ENCODE results near the gene ZBTB46.
"Not testable (repeated sequence)": the region's sequence is repeated elsewhere in the genome, so short reads cannot be mapped to it uniquely, and the experiment has no call there.

The ZBTB46 gene

DNA sequence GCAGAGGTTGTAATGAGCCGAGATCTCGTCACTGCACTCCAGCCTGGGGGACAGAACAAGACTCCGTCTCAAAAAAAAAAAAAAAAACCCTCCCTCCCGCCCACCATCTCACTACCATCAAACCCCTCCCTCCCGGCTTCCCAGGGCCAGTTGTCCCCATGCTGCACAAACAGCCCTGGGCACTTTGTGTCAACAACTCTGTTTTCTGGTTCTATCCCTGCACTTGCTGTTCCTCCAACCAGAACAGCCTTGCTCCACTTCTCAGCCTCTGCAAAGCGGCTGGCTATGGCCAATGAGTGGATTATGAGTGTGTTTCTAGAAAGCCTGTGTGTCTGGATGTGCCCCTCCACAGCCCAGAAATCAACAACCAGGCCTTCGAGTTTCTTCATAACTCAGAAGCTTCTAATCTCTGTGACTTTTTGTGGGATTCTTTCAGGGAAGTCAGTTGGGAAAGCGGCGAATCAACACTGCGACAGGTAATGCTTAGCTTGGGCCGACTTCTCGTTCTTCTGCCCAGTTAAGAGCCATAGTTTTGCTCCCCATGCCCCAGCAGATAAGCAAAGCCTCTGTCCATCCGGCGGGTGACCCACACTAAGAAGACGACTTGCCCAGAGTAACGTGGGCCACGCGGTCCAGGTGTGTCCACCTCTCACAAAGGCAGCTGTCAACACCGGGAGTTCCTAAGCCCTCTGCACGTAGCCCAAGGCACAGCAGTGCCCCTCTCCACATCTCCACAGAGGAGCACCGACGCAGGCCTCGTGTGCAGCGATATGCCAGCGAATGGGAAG is 5.5 kb downstream of the ZBTB46 start:
- DNase-seq (ENCODE audit: low read depth) = no peak
- H3K4me3 ChIP-seq (ENCODE audit: low read depth, low read length) = no peak overlapping the region

DNA sequence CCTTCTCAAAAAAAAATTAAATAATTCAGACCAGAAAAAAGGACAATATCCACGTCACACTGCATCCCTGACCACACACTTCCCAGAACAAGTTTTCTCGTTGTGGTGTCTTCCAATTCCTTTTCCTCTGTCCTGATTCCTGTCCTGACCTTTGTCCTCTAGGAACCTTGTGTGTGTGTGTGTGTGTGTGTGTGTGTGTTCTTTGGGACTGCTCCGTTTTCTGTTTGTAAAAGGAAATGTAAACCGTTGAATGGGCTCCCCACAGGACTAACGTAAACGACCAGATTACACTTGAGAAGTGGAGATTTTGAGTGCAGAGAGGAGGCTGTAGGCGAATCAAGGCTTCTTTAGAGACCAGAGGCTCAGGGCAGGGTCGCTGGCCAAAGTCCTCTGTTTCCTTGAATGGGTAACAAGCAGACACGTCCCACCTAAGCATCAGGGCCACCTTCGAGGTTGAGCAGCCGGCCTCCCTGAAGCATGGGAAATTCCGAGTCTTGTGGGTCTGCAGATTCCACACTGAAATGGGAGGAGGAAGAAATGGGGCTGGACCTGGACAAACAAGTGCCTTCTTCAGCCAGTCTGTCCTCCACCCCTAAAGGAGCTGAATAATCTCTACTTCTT is 7.3 kb downstream of the ZBTB46 start:
- H3K4me3 ChIP-seq (ENCODE audit: low read depth, low read length) = no peak overlapping the region
- no peak for DNase-seq (ENCODE audit: low read depth)

DNA sequence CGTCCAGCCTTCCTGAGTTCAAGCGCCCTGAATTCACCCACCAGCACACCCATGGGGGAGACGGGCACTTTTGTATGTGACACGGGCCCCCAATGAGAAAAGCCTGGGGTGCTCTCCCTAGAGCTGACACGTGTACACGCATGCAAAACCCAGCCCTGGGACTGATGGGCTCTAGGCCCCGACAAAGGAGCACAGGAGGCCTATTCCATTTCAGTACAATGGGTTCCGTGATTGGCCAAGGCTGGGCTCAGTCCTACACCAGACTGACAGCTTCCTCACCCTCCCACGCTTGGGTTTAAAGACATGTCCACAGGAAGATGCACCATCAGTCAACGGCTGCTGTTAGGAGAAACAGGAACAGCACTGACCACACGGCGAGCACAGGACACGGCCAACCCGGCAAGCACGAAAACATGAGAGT is 8.8 kb downstream of the ZBTB46 start:
- no peak overlapping the region for H3K4me3 ChIP-seq (ENCODE audit: low read depth, low read length)
- DNase-seq (ENCODE audit: low read depth) = no peak

DNA sequence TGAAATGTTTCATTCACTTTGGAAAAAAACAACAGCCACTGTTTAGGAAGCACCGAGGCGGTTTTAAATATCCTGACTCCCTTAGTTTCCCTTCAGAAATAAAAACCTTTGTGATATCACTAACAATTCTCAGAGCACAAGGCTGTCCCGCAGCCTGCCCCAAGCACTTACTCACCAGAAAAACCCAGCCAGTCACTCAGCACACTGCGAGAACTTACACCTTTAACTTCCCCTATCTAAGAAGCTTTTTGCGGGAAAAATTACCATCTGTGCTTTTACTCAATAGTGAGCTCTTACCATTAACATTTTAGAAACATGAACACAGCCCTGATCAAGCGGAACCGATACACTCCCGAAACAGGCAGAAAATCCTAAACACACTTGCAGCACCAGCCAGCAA is 9.3 kb downstream of the ZBTB46 start:
- H3K4me3 ChIP-seq (ENCODE audit: low read depth, low read length) = no peak overlapping the region
- DNase-seq (ENCODE audit: low read depth) = no peak

DNA sequence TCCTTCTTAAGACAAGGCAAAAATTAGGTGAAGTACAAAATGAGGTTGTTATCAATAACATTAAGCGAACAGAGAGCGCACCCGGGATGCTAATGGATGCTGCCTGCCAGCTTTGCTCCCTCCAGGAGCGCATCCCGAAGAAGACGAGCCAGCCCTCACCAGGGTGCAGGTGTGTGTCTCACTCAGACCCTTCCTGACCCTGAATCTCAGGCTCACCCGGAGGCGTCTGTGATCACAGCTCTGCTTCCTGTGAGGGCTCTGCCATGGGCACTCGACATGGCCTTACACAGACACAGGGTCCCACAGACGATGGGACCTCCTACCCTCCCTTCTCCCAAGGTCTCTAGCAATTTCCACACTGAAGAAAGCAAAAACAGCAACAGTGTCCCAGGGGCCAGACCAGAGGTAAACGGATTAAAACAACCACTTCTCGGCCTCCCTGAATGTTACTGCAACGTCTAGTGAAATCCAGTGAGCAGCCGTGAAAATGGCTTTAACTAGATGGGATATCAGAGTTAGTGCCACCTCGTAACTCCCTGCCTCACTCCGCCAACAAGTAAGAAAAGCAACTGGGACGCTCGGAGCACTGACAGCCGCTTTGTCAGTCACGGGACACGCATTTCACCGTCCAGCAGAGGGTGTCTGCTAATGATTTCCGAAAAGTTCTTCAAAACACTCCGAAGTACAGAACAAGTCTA is 11.7 kb downstream of the ZBTB46 start:
- no peak for DNase-seq (ENCODE audit: low read depth)
- no peak overlapping the region for H3K4me3 ChIP-seq (ENCODE audit: low read depth, low read length)

DNA sequence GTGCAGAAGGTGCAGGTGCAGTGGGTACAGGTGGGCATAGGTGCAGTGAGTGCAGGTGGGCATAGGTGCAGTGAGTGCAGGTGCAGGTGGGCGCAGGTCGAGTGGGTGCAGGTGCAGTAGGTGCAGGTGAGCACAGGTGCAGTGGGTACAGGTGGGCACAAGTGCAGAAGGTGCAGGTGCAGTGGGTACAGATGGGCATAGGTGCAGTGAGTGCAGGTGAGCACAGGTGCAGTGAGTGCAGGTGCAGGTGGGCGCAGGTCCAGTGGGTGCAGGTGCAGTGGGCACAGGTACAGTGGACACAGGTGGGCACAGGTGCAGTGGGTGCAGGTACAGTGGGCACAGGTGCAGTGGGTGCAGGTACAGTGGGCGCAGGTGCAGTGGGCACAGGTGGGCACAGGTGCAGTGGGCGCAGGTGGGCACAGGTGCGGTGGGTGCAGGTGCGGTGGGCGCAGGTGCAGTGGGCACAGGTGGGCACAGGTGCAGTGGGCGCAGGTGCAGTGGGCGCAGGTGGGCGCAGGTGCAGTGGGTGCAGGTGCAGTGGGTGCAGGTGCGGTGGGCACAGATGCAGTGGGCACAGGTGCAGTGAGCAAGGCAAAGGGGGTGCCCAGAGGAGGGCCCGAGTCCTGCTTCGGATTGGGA is 15.3 kb downstream of the ZBTB46 start:
- no peak overlapping the region for H3K4me3 ChIP-seq (ENCODE audit: low read depth, low read length)
- DNase-seq (ENCODE audit: low read depth) = no peak

DNA sequence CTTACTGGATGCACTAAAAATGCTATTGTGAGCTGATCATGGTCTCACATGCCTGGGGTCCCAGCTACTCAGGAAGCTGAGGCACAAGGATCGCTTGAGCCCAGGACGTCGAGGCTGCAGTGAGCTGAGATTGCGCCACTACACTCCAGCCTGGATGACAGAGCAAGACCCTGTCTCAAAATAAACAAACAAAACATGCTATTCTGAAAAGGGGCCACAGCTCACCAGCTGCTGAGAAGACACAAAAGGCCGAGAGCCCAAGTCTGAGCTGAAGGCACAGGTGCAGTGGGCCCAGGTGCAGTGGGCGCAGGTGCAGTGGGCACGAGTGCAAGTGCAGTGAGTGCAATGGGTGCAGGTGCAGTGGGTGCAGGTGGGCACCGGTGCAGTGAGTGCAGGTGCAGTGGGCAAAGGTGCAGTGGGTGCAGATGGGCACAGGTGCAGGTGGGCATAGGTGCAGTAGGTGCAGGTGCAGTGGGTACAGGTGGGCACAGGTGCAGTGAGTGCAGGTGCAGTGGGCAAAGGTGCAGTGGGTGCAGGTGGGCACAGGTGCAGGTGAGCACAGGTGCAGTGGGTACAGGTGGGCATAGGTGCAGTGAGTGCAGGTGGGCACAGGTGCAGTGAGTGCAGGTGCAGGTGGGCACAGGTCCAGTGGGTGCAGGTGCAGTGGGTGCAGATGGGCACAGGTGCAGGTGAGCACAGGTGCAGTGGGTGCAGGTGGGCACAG is 16.0 kb downstream of the ZBTB46 start:
- H3K4me3 ChIP-seq (ENCODE audit: low read depth, low read length) = no peak overlapping the region
- DNase-seq (ENCODE audit: low read depth) = no peak

DNA sequence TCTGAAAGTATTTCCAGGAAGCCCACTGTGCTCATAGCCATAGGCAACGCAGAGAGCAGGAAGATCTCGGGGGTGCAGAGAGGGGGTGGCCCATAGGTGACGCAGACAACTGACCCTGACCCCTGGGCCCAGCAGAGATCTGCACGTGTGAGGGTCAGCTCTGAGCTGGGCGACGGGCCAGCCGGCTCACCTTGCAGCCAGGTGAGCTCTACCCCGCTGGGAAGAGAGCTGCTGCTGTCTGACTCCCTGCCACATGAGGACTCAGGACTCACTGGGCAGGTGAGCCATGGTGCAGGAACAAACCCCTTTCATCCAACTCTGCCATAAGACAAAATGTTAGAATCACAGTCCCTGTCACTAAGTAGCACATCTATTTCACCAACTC is 19.6 kb downstream of the ZBTB46 start:
- DNase-seq (ENCODE audit: low read depth) = no peak
- no peak overlapping the region for H3K4me3 ChIP-seq (ENCODE audit: low read depth, low read length)

DNA sequence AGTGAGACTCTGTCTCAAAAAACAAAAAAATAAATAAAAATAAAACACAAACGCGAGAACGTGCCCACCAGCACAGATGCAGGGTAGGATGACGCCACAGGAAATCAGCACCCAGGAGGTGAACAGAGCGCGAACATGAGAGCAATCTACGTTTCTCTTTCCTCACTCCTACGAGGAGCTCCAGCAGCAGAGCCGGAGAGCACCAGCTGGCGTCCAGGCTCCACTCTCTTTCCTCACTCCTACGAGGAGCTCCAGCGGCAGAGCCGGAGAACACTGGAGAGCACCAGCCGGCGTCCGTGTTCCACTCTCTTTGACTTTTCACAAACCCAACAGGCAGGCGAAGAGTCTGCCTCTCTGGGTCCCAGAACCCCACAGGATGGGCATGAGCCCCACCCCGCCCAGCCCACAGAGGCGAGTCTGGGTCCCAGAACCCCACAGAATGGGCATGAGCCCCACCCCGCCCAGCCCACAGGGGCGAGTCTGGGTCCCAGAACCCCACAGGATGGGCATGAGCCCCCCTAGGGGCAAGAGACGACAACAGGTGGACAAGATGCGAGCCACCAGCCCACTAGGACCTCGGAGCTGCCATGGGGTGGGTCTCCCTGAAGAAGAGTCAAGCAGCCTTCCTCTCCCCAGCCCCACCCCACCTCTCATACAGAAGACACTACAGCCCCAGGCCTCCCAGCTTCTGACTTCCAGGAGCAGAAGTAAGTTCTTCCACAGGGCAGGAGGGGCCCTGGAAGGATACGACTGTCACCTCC is 20.2 kb downstream of the ZBTB46 start:
- H3K4me3 ChIP-seq (ENCODE audit: low read depth, low read length) = no peak overlapping the region
- DNase-seq (ENCODE audit: low read depth) = no peak

DNA sequence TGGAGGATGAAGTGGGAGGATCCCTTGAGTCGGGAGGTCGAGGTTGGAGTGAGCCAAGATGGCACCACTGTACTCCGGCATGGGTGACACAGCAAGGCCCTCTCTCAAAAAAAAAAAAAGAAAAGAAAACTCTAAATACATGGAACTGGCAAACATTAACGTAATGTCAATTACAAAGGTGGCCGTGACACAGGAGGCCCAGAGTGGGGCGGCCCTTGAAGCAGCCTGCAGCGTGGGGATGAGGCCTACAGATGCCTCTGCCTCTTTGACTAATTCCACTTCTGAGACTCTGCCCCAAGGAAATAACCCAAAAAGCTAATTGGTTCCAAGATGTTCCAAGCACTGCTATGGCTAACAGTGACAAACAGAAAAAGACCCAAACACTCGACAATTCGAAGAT is 21.2 kb downstream of the ZBTB46 start:
- DNase-seq (ENCODE audit: low read depth) = no peak

DNA sequence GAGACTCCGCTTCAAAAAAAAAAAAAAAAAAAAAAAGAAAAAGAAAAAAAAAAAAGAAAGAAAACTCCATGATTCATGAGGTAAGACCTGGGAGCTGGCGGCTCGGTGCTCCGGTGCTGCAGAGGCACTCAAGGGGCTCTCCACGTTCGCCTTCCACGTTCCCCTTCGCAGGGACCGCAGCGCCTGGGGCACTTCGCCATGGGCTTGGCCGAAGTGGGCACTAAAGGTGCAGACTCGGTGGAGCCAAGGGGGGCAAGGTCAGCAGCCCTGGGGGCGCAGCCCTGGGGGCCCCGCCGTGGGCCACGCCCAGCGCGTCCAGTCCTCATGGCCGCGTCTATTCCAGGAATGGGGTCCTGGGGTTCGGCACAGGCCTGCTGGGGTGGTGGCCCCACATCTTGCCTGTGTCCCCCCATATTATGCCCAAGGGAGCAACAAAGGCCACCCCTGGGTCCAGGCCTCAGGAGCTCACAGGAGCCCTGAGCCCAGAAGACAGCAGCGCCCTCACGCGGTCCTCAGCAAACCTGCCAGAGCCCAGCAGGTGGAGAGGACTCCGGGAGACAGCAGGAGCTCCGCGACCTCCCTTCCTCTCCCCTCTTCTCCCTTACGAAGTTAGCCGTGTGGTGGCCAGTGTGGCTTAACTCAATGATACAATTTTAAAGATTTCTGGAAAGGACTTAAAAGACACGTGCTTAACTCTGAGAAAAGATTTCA is 21.9 kb downstream of the ZBTB46 start:
- no peak overlapping the region for H3K4me3 ChIP-seq (ENCODE audit: low read depth, low read length)
- no peak for DNase-seq (ENCODE audit: low read depth)

More for the DNA sequence above, 21.2 kb downstream of the ZBTB46 start:
- no peak overlapping the region for H3K4me3 ChIP-seq (ENCODE audit: low read depth, low read length)

DNA sequence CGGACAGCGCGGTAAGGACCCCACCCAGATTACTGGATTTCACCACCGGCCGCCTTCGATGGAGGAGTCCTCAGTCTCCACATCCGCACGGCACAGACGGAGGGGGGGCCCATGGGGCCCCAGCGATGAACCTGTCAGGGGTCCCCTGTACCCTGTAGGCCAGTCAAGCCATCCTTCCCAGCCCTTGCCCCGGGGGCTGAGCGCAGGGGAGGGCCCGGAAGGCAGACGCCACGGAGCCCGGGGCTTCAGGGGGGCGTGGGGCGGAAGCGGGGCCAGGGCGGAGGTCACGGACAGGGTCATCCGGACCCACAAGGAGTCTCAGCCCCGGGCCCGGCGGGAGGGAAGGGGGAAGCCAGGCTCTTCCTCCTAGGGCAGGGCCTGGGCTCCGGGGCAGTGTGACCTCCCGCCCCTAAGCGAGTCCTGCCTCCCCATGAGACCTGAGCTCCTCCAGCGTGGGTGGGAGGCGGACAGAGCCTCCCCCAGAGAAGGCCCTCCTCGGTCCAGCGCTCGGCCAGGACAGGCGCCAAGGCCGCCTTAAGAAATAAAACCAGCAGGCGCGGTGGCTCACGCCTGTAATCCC is 22.8 kb downstream of the ZBTB46 start:
- no peak overlapping the region for H3K4me3 ChIP-seq (ENCODE audit: low read depth, low read length)
- no peak for DNase-seq (ENCODE audit: low read depth)

DNA sequence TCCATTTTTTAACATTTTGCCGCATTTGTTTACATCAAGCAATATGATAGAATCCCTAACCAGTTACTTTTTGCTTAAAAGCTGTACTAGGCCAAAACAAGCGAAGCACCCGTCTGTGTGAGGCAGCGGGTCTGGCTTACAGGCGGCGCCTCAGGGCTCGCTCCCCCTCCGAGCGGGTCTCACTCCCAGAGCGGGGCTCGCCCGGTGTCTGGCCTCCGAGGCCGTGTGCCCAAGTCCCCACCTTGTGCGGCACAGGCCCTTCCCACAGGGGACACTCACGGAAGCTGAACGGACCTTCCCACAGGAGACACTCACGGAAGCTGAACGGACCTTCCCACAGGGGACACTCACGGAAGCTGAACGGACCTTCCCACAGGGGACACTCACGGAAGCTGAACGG is 23.4 kb downstream of the ZBTB46 start:
- DNase-seq (ENCODE audit: low read depth) = no peak
- H3K4me3 ChIP-seq (ENCODE audit: low read depth, low read length) = no peak overlapping the region

DNA sequence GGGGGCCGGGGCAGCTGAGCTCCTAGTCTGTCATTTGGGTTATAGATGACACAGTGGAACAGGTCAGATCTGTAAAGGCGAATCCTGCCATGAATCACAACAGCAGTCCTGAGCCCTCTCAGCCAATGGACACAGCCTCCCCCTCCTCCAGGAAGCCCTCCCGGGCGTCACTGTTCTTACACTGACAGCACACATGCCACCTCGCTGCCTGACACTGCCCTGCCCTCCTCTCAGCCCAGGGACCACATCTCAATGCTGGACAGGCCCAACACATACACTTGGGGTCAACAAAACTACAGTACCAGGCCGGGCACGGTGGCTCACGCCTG is 26.8 kb downstream of the ZBTB46 start:
- DNase-seq (ENCODE audit: low read depth) = no peak
- no peak overlapping the region for H3K4me3 ChIP-seq (ENCODE audit: low read depth, low read length)

DNA sequence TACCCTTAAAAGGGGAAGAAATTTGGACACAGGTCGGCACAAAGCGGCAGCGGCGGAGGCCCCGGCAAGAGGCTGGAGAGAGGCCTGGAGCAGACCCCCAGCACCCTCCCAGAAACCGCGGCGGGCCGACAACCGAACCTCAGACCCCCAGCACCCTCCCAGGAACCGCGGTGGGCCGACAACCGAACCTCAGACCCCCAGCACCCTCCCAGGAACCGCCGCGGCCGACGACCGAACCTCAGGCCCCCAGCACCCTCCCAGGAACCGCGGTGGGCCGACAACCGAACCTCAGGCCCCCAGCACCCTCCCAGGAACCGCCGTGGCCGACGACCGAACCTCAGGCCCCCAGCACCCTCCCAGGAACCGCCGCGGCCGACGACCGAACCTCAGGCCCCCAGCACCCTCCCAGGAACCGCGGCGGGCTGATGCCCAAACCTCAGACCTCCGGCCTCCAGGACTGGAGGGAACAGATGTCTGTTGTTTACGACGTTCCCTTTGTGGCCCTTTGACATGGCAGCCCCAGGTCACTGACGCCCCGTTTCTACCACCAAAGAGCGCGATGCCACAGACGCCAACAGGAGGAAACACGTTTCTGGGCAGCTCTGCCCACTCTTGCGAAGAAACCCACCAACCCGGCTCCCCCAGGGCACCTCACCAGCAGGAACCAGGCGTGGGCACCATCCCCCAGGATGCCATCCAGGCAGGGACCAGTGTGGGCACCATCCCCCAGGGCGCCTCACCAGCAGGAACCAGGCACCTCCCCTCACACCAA is 28.4 kb downstream of the ZBTB46 start:
- no peak overlapping the region for H3K4me3 ChIP-seq (ENCODE audit: low read depth, low read length)

DNA sequence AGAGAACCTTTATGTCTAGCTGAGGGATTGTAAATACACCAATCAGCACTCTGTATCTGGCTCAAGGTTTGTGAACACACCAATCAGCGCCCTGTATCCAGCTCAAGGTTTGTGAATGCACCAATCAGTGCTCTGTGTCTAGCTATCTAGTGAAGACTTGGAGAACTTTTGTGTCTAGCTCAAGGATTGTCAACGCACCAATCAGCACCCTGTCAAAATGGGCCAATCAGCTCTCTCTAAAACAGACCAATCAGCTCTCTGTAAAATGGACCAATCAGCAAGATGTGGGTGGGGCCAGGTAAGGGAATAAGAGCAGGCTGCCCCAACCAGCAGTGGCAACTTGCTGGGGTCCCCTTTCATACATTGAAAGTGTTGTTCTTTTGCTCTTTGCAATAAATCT is 29.9 kb downstream of the ZBTB46 start:
- DNase-seq (ENCODE audit: low read depth); H3K4me3 ChIP-seq (ENCODE audit: low read depth, low read length): not testable (repeated sequence)

More for the DNA sequence above, 28.4 kb downstream of the ZBTB46 start:
- no peak for DNase-seq (ENCODE audit: low read depth)

DNA sequence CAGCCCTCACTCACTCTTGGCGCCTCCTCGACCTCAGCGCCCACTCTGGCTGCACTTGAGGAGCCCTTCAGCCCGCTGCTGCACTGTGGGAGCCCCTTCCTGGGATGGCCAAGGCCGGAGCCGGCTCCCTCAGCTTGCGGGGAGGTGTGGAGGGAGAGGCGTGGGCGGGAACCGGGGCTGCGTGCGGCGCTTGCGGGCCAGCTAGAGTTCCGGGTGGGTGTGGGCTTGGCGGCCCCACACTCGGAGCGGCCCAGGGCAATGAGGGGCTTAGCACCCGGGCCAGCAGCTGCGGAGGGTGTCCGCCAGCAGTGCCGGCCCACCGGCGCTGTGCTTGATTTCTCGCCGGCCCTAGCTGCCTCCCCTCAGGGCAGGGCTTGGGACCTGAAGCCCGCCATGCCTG is 30.7 kb downstream of the ZBTB46 start:
- not testable (repeated sequence) for H3K4me3 ChIP-seq (ENCODE audit: low read depth, low read length); DNase-seq (ENCODE audit: low read depth)

Data from skeletal muscle cell (primary cell).